HPDE6-E6E7 (cell line): ENCODE measurements around the gene LEKR1.

ENCODE experiments used
- DNase-seq: peaks from one replicate; pipeline ENCODE4 v3.0.0; 2011; ENCODE audit warnings: missing footprints; ENCODE audit errors: extremely low spot score

LEKR1 gene

DNA sequence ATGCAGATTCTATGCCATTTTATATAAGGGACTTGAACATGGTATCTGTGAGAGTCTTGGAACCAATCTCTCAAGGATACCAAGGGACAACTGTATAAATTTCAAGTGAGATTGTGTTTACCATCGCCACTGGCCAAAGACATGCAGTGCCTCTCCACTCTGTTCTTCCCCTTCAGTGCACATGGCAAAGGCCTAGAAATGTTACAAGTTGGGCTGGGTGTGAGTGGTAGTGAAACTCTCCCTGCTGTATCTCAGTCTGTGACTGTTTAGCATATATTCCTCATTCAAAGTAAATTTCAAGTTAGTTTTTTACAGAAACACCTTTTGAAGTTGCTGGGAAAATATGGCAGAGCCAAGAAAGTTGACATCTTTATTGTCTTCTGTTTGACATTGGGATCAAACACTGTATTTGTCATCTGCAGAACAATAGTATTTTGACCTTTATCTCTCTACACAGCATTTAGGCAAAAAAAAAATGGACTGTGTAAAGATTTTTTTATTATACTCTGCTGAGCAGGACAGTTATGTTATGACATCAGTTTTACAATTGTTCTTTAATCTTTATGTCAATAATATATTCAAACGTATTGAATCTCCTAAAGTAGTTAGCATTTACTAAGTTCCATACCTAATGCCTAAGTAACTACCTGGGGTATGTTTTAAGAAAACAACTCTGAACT is 232.4 kb downstream of the LEKR1 start:
- no peak for DNase-seq

GRCh38 chr3:157059181-157059580 is 233.0 kb downstream of the LEKR1 start:
- no peak for DNase-seq

- no peak for DNase-seq
Measured at GRCh38 chr3:157059661-157060060, 233.5 kb downstream of the LEKR1 start.

DNA sequence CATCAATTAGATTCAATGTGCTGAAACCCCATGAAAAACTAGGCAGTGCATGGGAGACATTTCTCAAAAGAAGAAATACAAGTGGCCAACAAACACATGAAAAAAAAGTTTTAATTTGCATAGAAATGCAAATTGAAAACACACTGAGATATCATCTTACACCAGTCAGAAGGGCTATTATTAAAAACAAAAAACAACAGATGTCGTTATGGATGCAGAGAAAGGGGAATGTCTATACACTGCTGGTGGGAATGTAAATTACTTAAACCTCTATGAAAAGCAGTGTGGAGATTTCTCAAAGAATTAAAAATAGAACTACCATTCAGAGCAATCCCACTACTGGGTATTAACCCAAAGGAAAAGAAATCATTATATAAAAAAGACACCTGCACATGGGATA is 235.1 kb downstream of the LEKR1 start:
- DNase-seq: no peak

DNA sequence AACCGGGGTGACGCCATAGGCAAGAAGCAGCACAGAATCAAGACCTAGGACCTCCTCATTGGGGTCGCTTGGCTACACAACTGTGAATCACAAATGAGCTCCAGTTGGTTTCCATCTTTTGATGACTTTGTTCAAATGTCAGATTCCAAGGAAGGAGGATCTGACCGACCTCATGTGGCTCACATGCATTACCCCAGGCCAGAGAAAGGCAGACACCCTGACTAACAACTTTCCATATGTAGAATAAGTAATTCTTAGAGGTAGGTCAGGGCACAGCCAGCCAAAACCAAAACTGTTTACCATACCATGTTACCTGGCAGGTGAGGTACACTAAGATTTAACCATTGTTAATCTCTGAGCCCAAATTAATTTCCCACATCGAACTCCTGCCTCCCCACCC is 237.3 kb downstream of the LEKR1 start:
- no peak for DNase-seq

DNA sequence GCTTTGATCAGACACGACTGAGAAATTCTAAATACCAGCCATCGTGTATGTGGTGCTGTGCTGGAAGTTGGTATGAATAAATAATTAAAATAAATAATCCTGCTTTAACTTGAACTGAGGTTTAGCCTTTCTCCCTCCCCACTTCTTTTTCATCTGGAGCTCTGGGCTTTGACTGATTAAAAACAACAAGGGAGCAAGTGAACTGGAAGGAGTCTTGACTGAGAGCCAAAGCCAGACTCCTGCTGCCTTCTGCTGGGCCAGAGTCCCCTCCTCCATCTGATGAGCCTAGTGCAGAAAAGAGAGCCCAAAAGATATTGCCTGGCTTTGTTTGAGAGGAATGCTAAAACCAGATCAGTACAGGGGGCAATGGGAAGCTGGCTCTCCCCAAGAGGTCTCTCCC is 237.8 kb downstream of the LEKR1 start:
- DNase-seq: no peak

GRCh38 chr3:157064402-157064801 is 238.2 kb downstream of the LEKR1 start:
- DNase-seq: no peak

DNA sequence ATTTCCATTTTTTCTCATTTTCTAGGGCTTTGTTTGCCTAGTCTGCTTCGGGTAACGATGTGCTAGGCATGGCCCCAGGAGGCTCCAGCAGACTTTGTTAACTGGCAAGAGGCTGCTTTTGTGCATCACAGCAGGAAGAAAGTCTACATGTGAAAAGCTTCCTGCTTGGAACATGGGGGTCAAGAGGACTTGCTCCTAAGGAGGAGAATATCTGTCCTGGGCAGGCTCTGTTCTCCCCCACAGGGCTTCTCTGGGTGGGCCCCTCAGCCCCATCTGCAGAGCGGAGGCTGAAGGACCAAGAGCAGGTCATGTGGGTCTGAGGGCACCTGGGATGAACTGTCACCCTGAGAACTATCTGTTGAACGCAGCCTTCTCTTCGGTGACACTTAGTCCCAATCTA is 239.0 kb downstream of the LEKR1 start:
- no peak for DNase-seq

DNA sequence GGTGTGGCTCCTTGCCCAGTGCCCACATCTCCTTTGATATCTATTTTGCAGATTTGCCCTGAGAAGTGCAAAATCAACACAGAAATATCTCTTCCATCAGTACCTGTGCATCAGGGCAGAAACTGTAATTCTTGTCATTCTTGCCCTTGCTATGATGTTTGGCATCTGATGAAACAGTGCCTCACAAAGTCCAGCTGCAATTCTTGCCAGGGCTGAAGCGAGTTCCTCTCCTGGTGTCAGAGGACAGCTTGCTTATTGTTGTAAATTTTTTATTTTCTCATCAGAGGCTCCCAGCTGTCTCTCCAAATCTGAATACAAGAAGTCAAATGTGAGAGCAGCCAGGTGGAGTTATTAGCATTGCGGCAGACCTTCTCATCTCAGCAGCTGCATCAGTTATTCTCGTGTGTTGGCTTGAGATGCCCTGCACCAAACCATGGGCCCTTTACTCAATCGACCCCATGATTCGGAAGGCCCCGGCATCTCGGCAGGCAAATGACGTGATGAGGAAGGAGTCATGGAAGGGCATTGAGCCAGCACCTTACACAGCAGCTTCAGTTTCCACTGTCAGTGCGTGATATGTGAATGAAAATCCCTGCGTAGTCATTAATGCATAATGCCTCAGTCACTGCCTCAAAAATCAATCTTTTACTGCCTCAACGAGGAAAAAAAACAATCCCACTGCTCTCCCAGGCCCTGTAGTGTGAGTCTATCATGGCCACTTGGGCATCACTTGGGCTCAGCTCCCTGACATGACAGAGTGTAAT is 240.4 kb downstream of the LEKR1 start:
- DNase-seq: no peak

DNA sequence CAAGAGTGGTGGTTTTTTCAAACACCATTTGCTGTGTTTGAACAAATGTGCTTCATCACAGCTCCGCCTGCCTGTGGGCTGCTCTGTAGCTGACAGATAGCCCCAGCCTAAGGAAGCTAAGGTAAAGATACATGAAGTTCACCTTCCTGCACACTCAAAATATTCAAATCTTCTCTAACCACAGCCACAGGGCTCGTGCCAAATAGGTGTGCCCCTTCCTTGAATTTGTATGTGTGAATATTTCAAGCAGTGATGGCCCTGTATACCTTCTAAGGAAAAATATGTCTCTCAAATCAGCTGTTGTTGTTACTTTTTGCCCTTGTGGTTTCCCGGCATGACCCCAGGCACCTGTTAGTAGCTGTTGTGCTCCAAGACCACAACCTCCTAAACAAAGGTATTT is 241.0 kb downstream of the LEKR1 start:
- DNase-seq: no peak

DNA sequence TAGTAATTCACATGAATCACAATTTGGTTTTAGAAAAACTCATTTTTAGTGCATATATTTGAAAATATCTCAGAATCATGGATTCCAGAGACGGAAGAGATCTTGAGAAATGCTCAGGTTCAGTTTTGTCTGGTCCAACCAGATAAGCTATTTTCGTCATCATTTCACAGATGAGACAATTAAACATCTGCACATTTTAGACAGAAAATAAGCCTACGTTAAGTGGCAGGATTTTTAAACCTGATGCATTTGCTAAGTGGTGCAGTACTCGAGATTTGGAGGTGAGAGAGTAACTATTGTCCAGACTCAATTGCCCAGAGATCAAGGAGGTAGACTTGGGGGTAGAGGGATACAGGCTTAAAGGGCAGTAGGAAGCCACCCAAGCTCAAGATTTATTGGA is 243.3 kb downstream of the LEKR1 start:
- DNase-seq: no peak

DNA sequence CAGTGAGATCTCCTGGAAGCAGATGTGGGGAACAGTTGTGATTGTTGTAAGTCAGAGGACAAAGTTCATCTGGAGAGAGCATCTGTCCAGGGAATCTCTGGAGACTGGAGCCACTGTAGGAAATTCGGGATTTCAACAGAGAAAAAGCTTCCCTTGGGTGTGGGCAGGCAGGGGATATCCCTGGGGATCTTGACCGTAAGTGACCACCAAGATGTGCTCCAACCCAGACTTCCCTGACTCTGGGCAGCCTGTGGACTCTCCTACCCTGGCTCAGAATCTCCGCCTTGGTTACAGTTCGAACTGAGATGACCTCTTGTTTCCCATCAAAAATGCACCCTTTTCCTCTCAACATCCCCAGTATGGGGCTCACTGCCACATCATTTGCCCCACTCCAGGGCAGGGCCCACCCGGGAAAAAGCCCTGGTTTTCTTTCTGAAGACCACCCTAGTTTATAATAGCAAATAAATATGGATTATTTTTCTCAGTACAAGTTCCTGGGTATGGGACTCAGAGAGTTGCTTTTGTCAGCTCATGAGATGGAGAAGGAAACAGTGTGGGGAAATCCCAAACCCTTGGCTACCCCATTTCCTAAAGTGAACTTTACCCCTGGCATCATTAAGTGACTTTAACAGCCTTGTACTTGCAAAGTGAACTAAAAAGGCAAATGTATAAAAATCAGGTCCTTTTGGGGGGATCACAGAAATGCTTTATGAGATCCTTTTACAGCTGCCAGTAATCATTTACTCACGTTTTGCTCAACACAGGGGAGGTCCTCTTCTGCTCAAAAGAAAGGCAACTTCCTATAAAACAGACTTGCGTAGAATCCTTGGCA is 243.9 kb downstream of the LEKR1 start:
- DNase-seq: no peak

- no peak for DNase-seq
Measured at GRCh38 chr3:157070678-157070999, 244.5 kb downstream of the LEKR1 start.

DNA sequence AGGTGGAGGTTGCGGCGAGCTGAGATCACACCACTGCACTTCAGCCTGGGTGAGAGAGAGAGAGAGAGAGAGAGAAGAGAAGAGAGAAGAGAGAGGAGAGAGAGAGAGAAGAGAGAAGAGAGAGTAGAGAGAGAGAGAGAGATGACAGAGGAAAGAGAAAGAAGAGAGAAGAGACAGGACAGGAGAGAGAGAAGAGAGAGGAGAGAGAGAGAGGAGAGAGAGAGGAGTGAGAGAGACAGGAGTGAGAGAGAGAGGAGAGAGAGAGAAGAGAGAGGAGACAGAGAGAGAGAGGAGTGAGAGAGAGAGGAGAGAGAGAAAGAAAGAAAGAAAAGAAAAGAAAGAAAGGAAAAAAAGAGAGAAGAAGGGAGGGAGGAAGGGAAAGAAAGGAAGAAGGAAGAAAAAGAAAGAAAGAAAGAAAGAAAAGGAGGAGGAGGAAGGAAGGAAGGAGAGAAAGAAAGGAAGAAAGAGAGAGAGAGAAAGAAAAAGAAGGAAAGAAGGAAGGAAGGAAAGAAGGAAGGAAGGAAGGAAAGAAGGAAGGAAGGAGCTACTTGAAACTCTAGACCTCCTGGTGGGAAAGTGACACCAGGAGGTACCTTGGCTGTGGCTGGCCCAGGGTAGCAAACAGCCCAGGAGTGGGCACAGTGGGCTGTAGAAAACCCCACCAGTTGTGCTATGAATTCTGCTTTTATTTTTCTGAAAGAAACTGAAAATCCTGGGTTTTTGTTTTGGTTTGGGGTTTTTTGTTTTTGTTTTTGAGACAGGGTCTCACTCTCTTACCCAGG is 245.8 kb downstream of the LEKR1 start:
- DNase-seq: no peak

GRCh38 chr3:157073810-157074209 is 247.7 kb downstream of the LEKR1 start:
- DNase-seq: no peak

- no peak for DNase-seq
Measured at GRCh38 chr3:157074490-157074889, 248.3 kb downstream of the LEKR1 start.

GRCh38 chr3:157074981-157075380 is 248.8 kb downstream of the LEKR1 start:
- DNase-seq: no peak

- DNase-seq: no peak
Measured at GRCh38 chr3:157075693-157076420, 249.7 kb downstream of the LEKR1 start.

- no peak for DNase-seq
Measured at GRCh38 chr3:157077565-157077991, 251.4 kb downstream of the LEKR1 start.

DNA sequence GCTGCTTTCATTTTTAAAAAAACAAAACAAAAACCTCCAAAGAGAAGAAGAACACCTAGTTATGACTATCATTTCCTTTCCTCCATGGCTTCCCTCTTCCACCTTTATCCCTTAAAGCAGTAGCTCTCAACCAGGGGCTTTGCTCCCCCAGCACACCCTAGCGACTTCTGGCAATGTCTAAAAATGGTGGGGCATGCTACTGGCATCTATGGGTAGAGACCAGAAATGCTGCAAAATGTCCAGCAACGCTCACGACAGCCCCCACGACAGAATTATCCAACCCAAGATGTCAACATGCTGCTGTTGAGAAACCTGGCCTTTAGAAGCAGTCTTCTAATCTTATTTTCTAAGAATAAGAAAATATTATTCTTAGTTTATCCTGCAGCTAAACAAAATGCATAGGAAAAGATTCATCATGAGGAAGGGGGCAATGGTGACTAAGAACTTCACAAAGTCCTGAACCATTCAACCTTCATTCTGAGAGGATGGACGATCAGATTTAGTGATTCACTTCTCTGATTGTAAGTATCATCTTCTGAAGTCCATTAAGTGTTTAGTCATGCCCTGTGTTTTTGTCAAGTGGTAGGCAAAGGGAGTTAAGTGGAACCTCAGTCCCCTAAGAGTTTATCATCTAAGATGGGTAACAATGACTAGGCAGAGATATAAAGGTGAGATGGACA is 252.1 kb downstream of the LEKR1 start:
- no peak for DNase-seq

GRCh38 chr3:157078811-157079185 is 252.6 kb downstream of the LEKR1 start:
- no peak for DNase-seq
